GM21529 (cell line): ENCODE data around the gene STAM.

Experiments used
- ATAC-seq: cut with Tn5 transposase; IDR thresholded peaks from one replicate; pipeline ENCODE4 v1.9.1; 2021; ENCODE audit not compliant: unreplicated experiment

The STAM gene

DNA sequence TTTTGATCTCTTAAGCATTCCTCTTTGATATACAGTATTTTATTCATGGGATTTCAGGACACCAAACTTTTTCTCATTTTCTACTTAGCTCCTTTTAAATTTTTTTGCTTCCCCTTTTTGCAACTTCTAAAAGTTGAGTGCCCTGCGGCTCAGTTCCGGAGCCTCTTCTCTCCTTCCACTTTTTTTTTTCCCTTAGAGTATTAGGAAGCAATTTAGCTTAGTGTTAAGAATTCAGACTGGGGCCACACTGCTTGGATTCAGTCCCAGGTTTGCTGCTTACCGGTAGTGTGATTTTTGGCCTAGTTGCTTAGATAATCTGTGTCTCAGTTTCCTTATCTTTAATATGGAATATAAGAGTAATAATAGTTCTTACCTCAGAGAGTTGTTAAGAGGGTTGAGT is 3.4 kb downstream of the STAM start:
- ATAC-seq = no peak

DNA sequence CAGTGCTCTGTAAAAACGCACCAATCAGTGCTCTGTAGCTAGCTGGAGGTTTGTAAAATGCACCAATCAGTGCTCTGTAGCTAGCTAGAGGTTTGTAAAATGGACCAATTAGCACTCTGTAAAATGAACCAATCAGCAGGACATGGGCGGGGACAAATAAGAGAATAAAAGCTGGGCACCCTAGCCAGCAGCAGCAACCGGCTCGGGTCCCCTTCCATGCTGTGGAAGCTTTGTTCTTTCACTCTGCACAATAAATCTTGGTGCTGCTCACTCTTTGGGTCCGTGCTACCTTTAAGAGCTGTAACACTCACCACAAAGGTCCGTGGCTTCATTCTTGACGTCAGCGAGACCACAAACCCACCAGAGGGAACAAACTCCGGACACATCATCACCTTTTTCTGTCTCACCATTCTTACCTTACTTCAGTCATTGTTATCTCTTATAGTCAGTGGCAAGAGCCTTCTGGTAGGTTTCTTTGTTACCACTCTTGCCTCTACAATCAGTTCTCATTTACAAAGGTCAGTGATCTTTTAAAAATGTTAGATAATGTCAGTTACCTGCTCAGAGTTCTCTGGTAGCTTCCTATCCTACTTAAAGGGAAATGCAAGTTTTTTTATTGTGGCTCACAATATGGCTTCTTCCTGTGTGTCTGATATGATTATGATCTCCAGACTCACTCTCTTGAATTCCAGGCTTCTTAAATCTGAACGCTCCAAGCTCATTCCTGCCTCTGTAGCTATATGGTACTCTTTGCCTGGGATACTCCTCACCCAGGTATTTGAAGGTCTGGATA is 4.5 kb downstream of the STAM start:
- ATAC-seq = no peak

DNA sequence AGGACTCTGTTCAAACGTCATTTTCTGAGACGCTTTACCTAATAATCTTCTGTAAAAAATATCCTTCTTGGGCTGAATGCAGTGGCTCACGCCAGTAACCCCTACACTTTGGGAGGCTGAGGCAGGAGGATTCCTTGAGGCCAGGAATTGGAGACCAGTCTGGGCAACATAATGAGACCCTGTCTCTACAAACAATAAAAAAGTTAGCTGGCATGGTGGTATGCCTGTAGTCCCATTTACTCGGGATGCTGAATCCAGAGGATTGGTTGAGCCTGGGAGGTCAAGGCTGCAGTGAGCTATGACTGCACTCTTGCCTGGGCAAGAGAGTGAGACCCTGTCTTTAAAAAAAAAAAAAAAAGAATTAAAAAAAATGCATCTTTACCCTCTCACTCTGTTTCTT is 5.1 kb downstream of the STAM start:
- no peak for ATAC-seq

DNA sequence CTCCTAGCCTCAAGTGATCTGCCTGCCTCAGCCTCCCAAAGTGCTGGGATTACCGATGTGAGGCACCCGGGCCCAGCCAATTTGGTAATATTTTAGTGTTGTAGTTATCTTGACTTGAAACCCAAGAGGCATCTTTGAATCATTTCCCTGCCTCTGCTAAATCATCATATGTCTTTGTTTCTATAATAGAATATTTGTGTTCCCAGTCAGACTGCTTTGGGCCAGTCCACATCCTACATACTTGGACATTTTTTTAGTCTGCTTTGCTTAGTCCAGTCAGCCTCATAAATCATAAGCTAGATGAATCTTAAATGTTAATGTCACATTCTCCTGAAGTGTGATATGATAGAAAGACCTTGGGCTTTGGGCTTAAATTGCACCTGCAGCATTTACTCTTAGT is 5.9 kb downstream of the STAM start:
- ATAC-seq = no peak

DNA sequence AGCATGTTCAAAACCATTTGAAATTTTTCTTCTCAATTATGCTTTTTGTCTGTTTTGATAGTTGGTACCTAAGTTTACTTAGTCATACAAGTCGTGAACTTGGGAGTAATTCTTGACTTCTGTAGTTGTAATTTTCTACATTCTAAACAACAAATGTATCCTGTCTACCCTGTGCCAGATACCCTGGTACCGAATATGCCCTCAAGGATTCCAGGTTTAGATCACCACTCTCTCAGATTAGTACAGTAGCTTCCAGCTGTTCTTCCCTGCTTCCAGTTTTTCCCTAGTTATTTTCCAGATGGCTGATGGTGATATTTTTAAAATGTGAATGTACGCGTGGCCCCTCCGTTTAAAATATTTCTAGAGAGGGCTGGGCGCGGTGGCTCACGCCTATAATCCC is 6.5 kb downstream of the STAM start:
- ATAC-seq = no peak

DNA sequence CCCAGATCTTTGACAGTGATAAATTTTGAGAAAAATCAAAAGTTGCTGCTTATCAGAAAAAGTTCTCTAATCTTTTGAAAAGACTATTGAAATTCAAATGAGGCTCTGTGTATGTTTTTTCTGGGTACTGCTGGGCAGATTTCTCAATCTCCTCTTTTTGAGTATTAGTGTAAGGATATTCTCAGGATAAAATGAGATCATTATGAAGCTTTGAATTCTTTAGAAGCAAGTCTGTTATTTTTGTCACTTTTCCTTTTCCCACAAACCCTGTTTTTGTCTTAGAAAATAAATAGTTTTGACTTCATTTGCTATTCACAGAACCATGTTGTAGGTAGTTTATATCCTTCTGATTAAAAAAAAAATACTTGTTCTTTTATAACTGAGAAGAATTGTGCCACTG is 7.9 kb downstream of the STAM start:
- ATAC-seq = no peak

DNA sequence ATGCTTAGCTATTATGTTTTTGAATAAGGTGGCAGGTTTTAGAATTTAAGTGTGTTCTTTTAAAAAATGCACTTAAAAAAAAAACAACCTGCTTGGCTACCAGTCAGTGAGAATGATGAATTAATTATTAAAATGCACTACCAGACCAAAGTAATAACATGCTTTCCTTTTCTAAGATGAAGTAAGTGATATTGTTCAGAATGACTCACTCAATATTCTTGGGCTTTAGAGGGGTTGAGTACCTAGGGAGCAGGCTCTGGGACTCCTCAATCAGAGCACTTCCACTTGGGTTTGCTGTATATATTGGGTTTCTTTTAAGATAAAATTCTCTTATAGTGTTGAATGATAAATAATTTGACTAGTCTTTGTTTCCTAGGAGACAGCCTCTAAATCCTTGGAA is 8.6 kb downstream of the STAM start:
- no peak for ATAC-seq

DNA sequence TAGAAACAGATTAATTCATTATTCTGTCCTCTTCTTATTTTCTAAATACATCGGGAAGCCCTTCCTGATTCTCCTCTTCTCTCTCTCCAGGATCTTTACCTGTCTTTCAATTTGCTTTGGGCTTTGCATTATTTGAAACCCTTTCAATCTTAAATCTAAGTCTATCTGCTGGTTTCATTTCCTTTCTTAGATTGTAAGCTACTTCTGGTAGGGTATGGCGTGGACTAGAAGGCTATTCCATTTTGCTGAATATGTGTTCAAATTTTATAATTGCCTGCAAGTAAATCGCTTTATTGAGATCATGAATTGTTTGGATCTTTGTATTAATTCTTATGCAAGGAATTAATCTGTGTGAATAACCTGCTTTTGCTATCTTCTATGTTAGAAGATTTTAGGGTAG is 11.1 kb downstream of the STAM start:
- peak; percentile 11 for ATAC-seq

DNA sequence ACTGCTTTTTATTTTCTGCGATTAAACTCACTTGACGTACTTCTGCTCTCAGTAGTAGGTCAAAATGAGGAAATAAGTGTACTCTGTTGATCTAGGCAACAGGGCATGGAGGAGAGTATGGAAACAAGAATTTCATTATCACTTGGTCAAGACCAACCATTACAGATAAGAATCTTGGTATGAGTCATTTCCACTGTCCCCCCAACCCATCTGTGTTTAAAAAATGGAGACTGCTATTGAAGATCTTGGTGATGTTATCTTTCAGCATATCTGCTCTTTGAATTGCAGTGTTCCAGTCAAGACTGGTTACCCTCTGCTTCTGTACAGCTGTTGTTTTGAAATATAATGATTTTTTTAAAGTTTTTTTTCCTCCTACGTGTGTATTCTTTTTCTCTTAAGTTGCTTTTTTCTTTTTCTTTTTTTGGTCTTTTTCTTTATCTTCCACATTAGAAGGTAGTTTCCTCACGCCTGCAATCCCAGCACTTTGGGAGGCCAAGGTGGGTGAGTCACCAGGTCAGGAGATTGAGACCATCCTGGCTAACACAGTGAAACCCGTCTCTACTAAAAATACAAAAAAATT is 11.7 kb downstream of the STAM start:
- ATAC-seq = peak; percentile 92

DNA sequence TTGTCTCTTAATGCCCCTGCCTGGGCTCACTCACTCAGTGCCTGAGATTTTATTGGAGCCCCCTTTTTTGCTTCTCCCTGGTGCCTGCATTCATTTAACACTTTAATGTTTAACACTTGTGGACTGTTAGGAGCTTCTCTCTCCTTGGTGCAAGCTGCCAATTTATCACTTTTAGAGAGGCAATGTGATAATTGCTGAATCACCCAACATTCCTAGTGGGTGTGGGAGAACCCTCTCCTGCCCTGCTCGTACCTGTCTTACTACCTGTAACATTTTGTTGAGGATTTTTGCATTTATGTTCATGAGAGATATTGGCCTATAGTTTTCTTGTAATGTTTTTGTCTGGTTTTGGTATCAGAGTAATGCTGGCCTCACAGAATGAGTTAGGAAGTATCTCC is 13.2 kb downstream of the STAM start:
- ATAC-seq = no peak

DNA sequence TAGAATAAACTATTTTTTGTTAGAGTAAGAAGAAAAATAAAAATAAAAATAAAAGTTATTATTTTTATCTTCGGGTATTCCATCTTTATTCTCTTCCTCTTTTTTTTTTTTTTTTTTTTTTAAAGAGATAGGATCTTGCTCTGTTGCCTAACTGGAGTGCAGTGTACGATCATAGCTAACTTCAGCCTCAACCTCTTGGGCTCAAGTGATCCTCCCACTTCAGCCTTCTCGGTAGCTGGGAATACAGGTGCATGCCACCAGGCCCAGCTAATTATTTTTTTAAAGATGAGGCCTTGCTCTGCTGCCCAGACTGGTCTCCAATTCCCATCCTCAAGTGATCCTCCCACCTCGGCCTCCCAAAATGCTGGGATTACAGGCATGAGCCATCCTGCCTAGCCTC is 15.4 kb downstream of the STAM start:
- no peak for ATAC-seq

DNA sequence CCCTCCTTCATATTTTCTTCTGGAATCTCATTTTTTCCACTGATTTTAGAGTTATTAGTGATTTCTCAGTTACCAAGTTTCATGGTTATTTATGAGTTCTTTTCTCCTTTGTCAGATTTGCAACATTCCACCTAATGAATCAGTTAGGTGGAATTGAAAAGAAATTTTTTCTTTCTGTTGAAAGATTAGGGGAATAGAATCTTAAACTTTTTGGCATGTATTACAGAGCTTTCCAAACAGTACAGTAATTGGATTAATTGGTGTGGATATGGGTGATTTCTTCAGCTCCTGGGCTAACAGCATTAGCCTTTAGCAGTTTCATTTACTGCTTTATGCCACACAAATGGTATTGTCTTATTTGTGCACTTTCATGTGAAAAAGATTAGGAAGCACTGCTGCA is 17.0 kb downstream of the STAM start:
- no peak for ATAC-seq

DNA sequence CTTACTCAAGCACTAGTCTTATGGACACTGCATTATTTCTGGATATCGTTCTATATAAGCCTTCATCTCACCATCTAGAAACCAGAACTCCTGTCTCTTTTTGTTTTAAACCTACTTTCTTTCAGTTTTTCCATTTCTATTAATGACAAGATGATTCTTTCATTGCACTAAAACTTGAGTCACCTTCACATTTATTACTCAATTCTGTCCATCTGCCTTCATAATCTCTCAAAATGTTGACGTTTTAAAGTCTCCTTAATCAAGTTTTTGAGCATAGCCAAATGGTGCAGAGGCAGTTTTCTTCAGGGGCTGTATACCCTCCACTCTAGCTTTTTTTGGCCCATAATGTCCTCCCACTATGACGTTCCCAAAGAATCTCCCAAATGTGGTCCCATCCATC is 17.6 kb downstream of the STAM start:
- ATAC-seq = no peak

DNA sequence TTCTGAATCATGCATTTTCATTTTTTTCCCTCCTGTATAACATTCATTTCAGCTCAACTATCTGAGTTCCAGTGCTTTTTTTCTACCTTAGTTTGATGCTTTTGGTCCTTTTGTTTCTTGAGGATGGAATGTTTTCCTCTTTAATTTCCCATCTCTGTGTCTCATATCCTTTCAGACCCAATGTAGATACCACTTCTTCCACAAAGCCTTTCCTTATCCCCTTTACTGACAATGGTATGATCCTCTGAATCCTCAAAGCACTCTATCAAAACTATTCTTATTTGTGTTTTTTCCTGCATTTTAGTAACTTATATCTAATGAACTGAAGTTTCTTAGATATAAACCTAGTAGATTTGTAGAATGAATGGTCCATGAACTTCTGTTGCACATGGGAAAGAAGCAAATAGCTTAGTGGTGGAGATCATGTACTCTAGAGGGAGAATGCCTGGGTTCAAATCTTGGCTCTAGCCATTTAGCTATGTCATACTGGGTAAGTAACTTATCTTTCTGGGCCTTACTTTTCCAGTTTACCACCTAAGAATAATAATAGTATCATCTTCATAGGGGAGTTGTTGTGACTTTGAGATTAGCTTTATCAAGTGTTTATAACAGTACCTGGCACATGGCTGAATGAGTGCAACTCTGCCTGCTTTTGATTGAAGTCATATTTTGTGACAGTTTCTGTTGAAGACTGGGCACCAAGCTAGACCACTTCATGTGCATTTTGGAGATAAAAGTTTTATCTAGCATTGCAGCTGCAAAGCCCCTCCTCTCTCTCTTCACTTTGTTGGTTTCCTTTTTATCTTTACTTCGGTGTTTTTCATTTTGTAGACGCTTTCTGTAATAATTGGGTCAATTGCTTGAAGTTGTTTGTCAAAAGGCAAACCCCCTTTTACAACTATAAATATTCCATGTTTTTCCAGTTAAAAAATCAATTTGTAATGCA is 18.5 kb downstream of the STAM start:
- ATAC-seq = no peak

DNA sequence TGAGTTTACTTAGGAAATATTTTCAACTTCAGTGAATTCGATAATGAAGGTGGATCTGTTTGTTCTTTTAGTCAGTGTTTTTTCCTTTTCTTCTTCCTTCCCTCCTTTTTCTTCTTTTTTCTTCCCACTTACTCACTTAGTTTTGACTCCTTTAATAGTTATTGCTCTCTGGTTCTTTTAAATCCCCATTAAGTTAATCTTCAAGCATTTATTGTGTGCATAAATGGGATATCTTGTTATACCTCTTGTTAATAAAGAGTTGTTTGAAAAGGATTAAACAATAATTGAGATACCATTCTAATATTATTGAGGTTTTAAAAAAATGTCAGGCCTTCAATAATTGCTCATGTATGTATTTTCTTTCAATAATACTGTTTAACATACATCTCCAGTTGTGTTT is 19.5 kb downstream of the STAM start:
- no peak for ATAC-seq

DNA sequence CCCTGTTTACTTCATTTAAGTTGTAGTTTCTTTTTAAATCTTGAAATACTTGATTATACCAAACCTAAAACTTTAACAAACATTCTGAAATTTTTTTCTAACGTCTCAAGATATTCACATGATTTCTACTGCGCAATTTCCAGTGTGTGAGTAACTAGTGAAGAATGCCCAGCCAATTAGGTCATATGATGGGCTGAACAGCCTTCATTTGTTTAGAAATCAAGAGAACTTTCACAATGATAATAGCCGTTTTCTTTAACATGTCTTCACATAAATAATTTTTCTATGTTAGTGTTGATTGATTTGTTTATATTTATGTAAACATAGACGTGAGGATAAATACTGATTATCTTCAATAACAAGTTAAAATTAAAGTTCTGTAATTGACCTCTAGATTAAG is 21.8 kb downstream of the STAM start:
- ATAC-seq = no peak

DNA sequence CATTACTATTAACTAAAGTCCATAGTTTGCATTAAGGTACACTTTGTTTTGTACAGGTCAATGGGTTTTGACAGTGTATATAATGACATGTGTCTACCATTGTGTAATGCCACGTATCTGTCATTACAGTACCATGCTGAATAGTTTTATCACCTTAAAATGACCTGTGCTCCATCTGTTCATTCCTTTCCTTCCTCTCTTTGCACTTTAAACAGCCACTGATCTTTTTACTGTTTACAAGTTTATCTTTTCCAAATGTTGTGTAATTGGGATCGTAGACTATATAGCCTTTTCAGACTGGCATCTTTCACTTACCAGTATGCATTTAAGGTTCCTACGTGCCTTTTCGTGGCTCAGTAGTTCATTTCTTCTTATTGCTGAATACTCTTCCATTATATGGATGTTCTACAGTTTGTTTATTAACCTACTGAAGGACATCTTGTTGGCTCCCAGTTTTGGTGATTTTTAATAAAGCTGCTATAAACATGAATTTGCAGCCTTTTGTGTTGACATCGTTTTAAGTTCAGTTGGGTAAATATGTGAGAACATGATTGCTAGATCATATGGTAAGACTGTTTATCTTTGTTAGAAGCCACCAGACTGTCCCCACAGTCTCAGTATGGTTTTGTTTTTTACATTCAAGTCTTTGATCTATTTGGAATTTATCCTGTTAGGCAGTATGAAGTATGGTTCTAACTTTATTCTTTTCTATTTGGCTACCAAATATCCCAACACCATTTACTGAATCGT is 24.7 kb downstream of the STAM start:
- ATAC-seq = no peak

DNA sequence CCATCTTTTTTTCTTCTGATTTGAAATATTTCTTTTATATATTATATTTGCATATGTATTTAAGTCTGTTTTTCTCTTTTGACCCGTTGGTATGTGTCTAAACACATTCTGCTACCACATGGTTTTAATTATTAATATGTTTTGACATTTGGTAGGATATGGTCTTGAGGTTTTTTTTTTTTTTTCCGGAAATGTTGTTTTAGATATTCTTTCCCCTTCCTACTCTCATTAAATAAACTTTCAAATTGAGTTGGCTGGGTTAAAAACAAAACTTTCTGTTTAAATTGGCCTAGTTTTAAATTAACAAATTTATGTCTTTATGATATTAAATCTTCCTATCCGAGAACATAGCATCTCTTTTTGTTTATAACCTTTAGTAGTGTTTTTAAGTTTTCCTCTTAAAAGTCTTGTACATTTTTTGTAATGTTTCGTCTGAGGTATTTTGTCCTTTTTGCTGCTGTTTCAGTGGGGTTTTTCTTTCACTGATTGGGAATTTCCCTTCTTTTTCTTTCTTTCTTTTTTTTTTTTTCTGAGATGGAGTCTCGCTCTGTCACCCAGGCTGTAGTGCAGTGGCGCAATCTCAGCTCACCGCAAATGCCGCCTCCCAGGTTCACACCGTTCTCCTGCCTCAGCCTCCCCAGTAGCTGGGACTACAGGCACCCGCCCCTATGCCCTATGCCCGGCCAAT is 25.4 kb downstream of the STAM start:
- peak; percentile 70 for ATAC-seq

DNA sequence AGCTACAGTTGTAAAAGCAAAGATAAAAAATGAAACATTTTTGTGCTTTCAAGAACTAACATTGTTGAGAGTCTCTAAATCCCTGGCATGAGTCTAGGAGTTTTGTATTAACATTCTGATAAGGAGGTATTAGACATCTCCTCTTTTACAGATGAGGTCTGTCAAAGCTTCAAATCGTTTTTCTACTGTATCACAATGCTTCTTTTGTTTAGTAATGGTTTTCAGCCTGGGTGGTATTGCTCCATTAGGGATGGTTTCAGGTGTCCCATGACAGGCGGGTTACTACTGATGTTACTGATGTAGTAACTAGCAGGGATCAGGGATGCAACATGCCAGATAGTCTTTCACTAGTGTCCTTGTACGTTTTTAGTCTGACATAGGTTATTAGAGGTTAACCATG is 27.4 kb downstream of the STAM start:
- no peak for ATAC-seq

DNA sequence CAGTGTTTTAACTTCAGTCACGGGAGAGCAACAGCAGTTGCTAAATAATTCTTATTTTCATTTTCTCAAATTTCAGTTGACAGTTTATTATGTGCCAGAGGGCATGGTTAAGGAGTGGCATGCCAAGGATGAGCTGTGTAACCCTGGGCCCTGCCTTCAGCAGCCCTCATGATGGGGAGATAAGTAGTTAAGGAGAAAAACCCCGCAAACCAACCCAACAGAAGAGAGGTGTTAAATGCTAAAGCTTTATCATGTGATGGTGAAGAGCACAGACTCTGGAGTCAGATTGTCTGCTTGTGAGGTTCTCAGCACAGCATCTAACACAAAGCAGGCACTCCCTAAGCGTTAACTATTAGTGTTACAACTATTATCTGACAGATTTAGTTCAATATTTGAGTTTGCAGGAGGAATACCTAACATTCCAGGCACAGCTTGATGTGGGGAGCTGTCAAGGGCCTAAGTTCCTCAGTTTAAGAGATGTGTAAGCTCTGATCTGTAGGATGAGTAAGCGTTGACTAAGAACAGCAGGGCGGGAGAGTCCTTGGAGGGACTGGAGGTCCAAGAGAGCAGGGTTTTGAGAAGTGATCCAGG is 29.6 kb downstream of the STAM start:
- ATAC-seq = no peak
